ENCODE results near the gene DDX11.
"Not testable (repeated sequence)": the region's sequence is repeated elsewhere in the genome, so short reads cannot be mapped to it uniquely, and the experiment has no call there.

Gene DDX11

GRCh38 chr12:31099434-31099833 is 25.8 kb downstream of the DDX11 start:
- not testable (repeated sequence) for DNase-seq (ENCODE audit: low spot score)

GRCh38 chr12:31100503-31101208 is 27.0 kb downstream of the DDX11 start:
- not testable (repeated sequence) for DNase-seq (ENCODE audit: low spot score)

GRCh38 chr12:31102125-31102524 is 28.5 kb downstream of the DDX11 start:
- DNase-seq (ENCODE audit: low spot score) = not testable (repeated sequence)

- DNase-seq (ENCODE audit: low spot score) = not testable (repeated sequence)
These were observed 28.9 kb downstream of the DDX11 start for GRCh38 chr12:31102596-31102995.

GRCh38 chr12:31103561-31103975 is 29.9 kb downstream of the DDX11 start:
- DNase-seq (ENCODE audit: low spot score) = not testable (repeated sequence)

GRCh38 chr12:31104220-31104619 is 30.6 kb downstream of the DDX11 start:
- not testable (repeated sequence) for DNase-seq (ENCODE audit: low spot score)

- not testable (repeated sequence) for DNase-seq (ENCODE audit: low spot score)
These were observed 31.1 kb downstream of the DDX11 start for GRCh38 chr12:31104773-31105172.

- DNase-seq (ENCODE audit: low spot score) = no peak
These were observed 32.0 kb downstream of the DDX11 start for GRCh38 chr12:31105668-31106067.

GRCh38 chr12:31106101-31106803 is 32.6 kb downstream of the DDX11 start:
- DNase-seq (ENCODE audit: low spot score) = no peak

GRCh38 chr12:31109773-31110172 is 36.1 kb downstream of the DDX11 start:
- not testable (repeated sequence) for DNase-seq (ENCODE audit: low spot score)

- DNase-seq (ENCODE audit: low spot score) = not testable (repeated sequence)
These were observed 36.6 kb downstream of the DDX11 start for GRCh38 chr12:31110263-31110662.

GRCh38 chr12:31115092-31115601 is 41.5 kb downstream of the DDX11 start:
- not testable (repeated sequence) for DNase-seq (ENCODE audit: low spot score)

- not testable (repeated sequence) for DNase-seq (ENCODE audit: low spot score)
These were observed 43.2 kb downstream of the DDX11 start for GRCh38 chr12:31116846-31117202.

GRCh38 chr12:31117203-31118011 is 43.7 kb downstream of the DDX11 start:
- peak; percentile 64 for DNase-seq (ENCODE audit: low spot score)

- peak; percentile 36 for DNase-seq (ENCODE audit: low spot score)
These were observed 44.9 kb downstream of the DDX11 start for GRCh38 chr12:31118347-31119191.

GRCh38 chr12:31119192-31119802 is 45.6 kb downstream of the DDX11 start:
- no peak for DNase-seq (ENCODE audit: low spot score)

- DNase-seq (ENCODE audit: low spot score) = no peak
These were observed 46.1 kb downstream of the DDX11 start for GRCh38 chr12:31119803-31120211.

GRCh38 chr12:31120392-31121008 is 46.8 kb downstream of the DDX11 start:
- DNase-seq (ENCODE audit: low spot score) = no peak

- not testable (repeated sequence) for DNase-seq (ENCODE audit: low spot score)
These were observed 47.5 kb downstream of the DDX11 start for GRCh38 chr12:31121022-31121728.

GRCh38 chr12:31122481-31122880 is 48.8 kb downstream of the DDX11 start:
- no peak for DNase-seq (ENCODE audit: low spot score)

All from AG08396 (cell line).